Upper lobe of left lung (tissue), 4 donors: Measurements from ENCODE around the gene BABAM2.

Experiments
- EP300 ChIP-seq, 4 donors: sonication (generic); formaldehyde crosslinking; IDR thresholded peaks; one replicate each; pipeline ENCODE4 v1.5.1; 2017; ENCODE audit warnings: antibody characterized with exemption in 4 of 4, control low read depth in 2 of 4
- POLR2A ChIP-seq, 4 donors: fragments of 450-650 bp; IDR thresholded peaks; one replicate each; pipeline ENCODE4 v1.5.1; 2016 to 2017; ENCODE audit warnings: antibody characterized with exemption in 4 of 4, mild to moderate bottlenecking in 2 of 4
- POLR2AphosphoS5 ChIP-seq, 2 donors: sonication (generic); formaldehyde crosslinking; IDR thresholded peaks; one replicate each; pipeline ENCODE4 v1.5.1; 2017; ENCODE audit warnings: antibody characterized with exemption in 2 of 2
- TF ChIP-seq, protein P1 (sequence below), 6 experiments: fragments of 450-650 bp in 4 of 6; fragments of 200-600 bp in 2 of 6; sonication (generic) in 2 of 6; IDR thresholded peaks; one replicate each; pipeline ENCODE4 v1.5.1; 2016 to 2019; ENCODE audit warnings: antibody characterized with exemption in 6 of 6

GRCh38 chr2:28165087-28165635 is 274.6 kb downstream of the BABAM2 start:
- TF ChIP-seq, protein P1, sequence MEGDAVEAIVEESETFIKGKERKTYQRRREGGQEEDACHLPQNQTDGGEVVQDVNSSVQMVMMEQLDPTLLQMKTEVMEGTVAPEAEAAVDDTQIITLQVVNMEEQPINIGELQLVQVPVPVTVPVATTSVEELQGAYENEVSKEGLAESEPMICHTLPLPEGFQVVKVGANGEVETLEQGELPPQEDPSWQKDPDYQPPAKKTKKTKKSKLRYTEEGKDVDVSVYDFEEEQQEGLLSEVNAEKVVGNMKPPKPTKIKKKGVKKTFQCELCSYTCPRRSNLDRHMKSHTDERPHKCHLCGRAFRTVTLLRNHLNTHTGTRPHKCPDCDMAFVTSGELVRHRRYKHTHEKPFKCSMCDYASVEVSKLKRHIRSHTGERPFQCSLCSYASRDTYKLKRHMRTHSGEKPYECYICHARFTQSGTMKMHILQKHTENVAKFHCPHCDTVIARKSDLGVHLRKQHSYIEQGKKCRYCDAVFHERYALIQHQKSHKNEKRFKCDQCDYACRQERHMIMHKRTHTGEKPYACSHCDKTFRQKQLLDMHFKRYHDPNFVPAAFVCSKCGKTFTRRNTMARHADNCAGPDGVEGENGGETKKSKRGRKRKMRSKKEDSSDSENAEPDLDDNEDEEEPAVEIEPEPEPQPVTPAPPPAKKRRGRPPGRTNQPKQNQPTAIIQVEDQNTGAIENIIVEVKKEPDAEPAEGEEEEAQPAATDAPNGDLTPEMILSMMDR (IDR thresholded peaks at IDR 0.05): no peak
- no peak for TF ChIP-seq EP300 (IDR thresholded peaks at IDR 0.05)
- TF ChIP-seq POLR2A (IDR thresholded peaks at IDR 0.05): no peak
- TF ChIP-seq POLR2AphosphoS5 (IDR thresholded peaks at IDR 0.05): no peak
